Esophagus muscularis mucosa (tissue), 3 donors: ENCODE results near the gene UST.

Source experiments
- CTCF ChIP-seq, 3 experiments: fragments of 200-600 bp in 2 of 3; fragments of 450-650 bp in 1 of 3; sonication (generic) in 2 of 3; IDR thresholded peaks; one replicate each; pipeline ENCODE4 v1.5.1; 2017 to 2019; ENCODE audit warnings: antibody characterized with exemption in 3 of 3, mild to moderate bottlenecking in 2 of 3, moderate library complexity in 1 of 3
- POLR2A ChIP-seq: fragments of 450-650 bp; IDR thresholded peaks from one replicate; pipeline ENCODE4 v1.6.1; 2017; ENCODE audit warnings: antibody characterized with exemption, moderate library complexity, mild to moderate bottlenecking, low read depth

DNA sequence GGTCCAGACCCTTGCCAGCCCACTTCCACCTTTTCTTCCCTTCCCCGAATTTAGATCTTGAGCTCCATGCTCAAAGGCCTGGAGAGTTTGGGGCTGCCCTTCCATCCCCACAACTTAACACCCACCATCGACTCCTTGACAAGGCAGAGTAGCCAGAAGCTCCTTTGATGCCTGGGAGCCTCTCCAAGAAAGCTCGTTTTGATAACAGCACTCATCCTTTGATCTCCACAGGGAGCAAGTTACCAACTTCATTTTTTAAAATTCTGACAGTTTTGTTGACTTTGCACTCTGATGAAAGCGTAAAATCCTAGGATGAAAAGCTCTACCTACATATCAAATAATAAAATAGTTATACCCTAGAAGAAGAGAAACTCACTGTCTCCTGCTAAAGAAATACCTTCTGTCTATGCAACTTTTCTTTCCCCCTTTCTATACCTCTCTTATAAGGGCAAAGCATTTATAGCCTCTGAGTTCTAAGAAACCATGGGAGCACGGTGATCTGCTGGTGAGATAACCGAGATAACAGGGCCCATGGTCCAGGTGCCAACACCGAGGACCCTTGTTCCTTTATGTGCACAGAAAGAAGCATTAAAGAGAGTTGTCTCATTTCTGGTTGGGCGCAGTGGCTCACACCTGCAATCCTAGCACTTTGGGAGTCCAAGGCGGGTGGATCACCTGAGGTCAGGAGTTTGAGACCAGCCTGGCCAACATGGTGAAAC lies 134.9 kb downstream of the UST start:
- TF ChIP-seq POLR2A (no peak), CTCF (IDR thresholded peaks at IDR 0.05) (no peak)
